ENCODE data around the gene TCAIM.

The TCAIM gene

GRCh38 chr3:44436181-44436580, 97.6 kb downstream of the TCAIM start:
- TF ChIP-seq CTCF (IDR thresholded peaks at IDR 0.05; ENCODE audit: unreplicated experiment in 3 of 3): no peak
- Mint-ChIP-seq H3K4me1 (peaks cover 14% of the 10 kb centered on the region), H3K4me3 (no peak overlapping the region), H3K27me3 (ENCODE audit: low read depth) (no peaks in the 10 kb centered on the region), H3K27ac (no peak overlapping the region), H3K36me3 (ENCODE audit: low read depth) (peaks cover 25% of the 10 kb centered on the region), H3K9me3 (no peaks in the 10 kb centered on the region)

GRCh38 chr3:44437800-44438199, 99.2 kb downstream of the TCAIM start:
- Mint-ChIP-seq H3K27ac (no peak overlapping the region), H3K36me3 (ENCODE audit: low read depth) (peaks cover 38% of the 10 kb centered on the region), H3K4me1 (peaks cover 20% of the 10 kb centered on the region), H3K9me3 (no peaks in the 10 kb centered on the region), H3K27me3 (ENCODE audit: low read depth) (no peaks in the 10 kb centered on the region), H3K4me3 (no peak overlapping the region)
- TF ChIP-seq CTCF (IDR thresholded peaks at IDR 0.05; ENCODE audit: unreplicated experiment in 3 of 3): no peak

- Mint-ChIP-seq H3K4me3 (no peak overlapping the region), H3K27ac (peak overlapping the region; percentile 71 to 85 (median 85)), H3K9me3 (no peaks in the 10 kb centered on the region), H3K36me3 (ENCODE audit: low read depth) (peaks cover 47% of the 10 kb centered on the region), H3K4me1 (peaks cover 20% of the 10 kb centered on the region), H3K27me3 (ENCODE audit: low read depth) (no peaks in the 10 kb centered on the region)
- TF ChIP-seq CTCF (IDR thresholded peaks at IDR 0.05; ENCODE audit: unreplicated experiment in 3 of 3): no peak
These were observed 101.1 kb downstream of the TCAIM start for GRCh38 chr3:44439499-44440295.

- peaks cover 3% of the 10 kb centered on the region for H3K9me3 Mint-ChIP-seq
- H3K27me3 Mint-ChIP-seq (ENCODE audit: low read depth): no peaks in the 10 kb centered on the region
- H3K27ac Mint-ChIP-seq: no peak overlapping the region
- H3K4me3 Mint-ChIP-seq: no peak overlapping the region
- peaks cover 20% of the 10 kb centered on the region for H3K4me1 Mint-ChIP-seq
- TF ChIP-seq CTCF (IDR thresholded peaks at IDR 0.05; ENCODE audit: unreplicated experiment in 3 of 3): no peak
- peaks cover 63% of the 10 kb centered on the region for H3K36me3 Mint-ChIP-seq (ENCODE audit: low read depth)
These were observed 104.2 kb downstream of the TCAIM start for GRCh38 chr3:44442596-44443309.

GRCh38 chr3:44444437-44444836, 105.9 kb downstream of the TCAIM start:
- Mint-ChIP-seq H3K4me1 (peaks cover 19% of the 10 kb centered on the region), H3K27me3 (ENCODE audit: low read depth) (no peaks in the 10 kb centered on the region), H3K4me3 (no peak overlapping the region), H3K27ac (no peak overlapping the region), H3K9me3 (peaks cover 14% of the 10 kb centered on the region), H3K36me3 (ENCODE audit: low read depth) (peaks cover 76% of the 10 kb centered on the region)
- TF ChIP-seq CTCF (IDR thresholded peaks at IDR 0.05; ENCODE audit: unreplicated experiment in 3 of 3): no peak

Measured in nephron (organoid).